Stimulated activated CD8-positive, alpha-beta memory T cell treated with anti-CD3 and anti-CD28 coated beads, Interleukin-2, amount 100 ng/mL, for 1 hour (primary cell): ENCODE measurements around the gene ENTPD1.
"Not testable (repeated sequence)": the region's sequence is repeated elsewhere in the genome, so short reads cannot be mapped to it uniquely, and the experiment has no call there.

Experiments
- DNase-seq, 2 donors: peaks; one replicate each; pipeline ENCODE4 v3.0.0-alpha.2; 2020; ENCODE audit warnings: low read depth in 2 of 2

The ENTPD1 gene

DNA sequence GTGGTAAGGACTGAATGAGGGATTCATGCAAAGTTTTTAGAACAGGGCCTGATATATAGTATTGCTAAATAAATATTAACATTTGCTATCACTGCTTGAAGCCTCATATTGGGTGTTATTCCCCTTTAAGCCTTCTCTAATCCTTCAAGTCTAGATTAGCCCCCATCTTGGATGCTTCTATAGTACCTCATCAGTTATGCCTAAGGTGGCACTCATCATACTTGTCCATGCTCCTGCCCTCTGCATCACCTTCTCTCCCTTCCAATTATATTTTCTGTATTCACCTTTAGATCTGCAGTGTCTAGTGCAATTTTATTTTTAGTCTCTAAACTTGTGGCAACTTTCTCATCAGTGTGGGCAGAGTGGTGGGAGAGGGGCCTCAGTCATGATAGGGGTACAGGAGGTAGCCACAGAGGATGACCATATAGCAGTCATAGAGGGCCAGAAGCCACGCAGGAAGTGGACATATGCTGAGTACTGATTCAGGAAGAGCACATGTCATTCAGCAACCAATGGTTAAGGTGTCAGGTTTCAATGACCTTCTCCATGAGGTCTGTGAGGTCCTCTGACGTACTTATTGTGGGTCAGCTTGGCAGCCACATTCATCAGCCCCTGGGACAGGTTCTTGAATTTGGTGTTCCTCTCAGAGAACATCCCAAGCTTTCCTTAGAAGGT is 2.5 kb downstream of the ENTPD1 start:
- no peak for DNase-seq

DNA sequence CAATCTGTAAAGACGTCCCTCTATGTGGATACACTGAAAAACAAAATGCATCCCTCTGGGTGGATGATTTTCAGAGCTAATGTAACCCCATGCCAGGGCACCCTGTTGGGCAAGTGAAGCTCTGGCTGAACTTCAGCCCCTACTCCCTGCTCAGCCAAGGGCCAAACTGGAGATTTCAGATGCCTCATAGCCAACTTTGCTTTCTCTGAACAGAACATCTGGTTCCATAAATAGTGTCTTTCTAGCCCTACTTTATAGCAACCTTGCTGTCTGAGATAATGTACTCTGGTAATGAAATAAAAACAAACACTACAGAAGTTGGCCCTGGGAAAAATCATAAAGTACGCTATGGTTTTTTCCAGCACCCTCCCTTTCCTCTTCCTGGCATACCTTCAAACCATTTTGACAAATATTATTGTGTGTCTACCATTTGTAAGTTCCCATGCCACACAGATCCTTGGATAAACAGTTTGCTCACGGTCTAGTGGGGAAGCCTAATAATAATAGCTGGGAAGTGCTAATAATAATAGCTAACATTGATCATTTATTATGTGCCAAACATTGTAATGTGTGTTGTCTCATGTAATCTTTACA is 3.4 kb downstream of the ENTPD1 start:
- no peak for DNase-seq

DNA sequence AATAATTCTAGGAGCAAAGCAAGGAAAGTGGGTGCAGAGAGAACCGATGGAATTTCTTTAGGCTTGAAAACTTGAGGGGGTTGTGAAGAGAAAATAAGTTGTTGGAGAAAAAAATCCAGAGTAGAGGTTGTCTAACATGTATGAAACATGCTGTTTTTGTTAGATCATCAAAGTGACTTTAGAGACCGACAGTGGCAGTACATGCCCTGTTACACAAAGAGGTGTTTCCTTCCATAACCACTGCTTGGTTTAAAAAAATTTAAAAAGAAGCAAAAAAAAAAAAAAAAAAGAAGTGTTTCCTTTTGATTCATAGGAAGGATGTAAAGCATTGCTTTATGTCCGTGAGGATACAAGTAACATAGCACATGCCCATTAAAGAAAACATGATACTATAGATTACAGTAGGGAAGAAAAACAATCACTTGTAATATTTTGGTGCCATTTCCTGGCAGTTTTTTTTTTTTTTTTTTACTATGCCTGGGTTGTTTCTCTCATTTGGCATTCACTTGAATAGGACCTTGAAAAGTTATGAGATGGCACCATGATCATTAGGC is 6.1 kb downstream of the ENTPD1 start:
- no peak for DNase-seq

DNA sequence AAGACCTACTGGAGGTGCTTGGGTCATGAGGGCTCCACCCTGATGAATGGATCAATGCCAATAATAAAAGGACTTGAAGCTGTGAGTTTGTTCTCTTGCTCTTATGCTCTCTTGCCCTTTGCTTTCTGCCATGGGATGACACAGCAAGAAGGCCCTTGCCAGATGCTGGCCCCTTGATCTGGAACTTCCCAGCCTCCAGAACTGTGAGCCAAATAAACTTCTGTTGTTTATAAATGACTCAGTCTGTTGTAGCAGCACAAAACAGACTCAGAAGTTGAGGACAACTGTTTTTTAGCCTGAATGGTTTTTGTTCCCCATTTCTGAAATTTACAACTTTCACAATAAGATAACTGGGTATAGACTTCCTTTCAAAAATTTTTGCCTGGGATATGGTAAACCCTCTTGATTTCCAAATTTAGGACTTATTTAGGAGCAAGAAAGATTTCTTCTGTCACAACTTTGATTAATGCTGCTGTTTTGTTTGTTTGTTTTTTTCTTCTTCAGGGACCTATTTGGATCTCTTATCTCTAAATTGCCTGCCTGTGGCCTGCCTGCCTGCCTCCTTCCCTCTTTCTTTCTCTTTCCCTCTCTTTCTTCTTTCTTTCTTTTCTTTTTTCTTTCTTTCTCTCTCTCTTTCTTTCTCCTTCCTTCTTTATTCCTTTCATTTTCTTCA is 12.1 kb downstream of the ENTPD1 start:
- DNase-seq = no peak

DNA sequence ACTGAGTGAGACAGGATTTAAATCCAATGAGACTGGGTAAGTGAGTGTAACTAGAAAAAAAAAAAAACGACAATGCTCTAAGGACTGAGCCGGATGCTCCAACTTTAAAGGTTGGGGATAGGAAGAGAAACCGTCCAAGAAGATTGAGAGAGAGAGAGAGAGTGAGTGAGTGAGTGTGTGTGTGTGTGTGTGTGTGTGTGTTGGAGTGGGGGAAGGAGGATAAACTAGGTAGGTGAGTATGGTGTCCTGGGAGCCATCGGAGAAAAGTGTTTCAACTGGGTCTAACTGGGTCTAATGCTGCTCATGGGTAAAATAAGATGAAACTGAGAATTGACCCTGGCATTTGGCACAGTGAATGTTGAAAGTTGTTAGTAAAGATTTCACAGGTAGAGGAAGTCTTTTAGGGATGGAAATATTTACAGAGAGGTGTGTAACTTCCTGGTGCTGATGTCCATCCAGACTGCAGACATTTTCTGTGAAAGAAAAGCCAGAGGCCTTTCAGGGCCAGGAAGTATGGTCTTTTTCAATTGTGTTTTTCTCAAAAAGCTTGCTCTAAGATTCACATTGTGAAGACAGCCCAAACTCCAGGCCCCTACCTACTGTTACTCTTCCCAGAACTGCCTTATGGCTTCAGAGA is 14.2 kb downstream of the ENTPD1 start:
- DNase-seq = no peak

DNA sequence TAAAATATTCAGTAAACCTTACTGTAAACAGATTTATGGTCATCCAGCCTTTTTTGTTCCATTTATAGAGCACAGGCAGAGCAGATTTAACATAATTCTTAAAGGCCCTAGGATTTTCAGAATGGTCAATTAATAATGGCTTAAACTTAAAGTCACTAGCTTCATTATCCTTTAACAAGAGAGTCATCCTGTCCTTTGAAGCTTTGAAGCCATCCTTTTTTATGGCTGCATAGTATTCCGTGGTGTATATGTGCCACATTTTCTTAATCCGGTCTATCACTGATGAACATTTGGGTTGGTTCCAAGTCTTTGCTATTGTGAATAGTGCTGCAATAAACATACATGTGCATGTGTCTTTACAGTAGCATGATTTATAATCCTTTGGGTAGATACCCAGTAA is 17.5 kb downstream of the ENTPD1 start:
- DNase-seq = not testable (repeated sequence)

DNA sequence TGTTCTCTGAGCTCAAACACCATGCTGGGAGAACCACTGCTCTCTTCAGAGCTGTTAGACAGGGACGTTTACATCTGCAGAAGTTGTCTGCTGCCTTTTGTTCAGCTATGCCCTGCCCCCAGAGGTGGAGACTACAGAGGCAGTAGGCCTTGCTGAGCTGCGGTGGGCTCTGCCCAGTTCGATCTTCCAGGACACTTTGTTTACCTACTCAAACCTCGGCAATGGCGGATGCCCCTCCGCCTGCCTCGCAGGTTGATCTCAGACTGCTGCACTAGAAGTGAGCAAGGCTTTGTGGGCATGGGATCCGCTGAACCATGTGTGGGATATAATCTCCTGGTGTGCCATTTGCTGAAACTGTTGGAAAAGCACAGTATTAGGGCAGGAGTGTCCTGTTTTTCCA is 21.7 kb downstream of the ENTPD1 start:
- not testable (repeated sequence) for DNase-seq

DNA sequence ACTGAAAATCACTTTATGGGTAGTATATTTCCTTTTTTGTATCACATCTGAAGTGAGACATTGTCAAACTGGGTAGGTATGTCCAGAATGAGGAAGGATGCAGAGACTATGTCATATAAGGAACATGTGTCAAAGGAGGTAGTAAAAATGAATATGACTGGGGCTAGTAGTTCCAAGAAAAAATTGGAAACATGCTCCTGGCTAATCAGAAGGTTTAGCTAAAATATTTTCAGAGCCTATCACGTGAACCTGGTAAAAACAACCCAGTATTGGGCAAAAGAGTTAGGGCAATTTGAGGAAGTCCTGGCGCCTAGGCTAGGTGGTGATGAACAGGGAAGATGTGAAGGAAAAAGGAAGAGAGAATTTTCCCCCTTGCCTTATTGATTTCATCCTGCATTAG is 26.4 kb downstream of the ENTPD1 start:
- no peak for DNase-seq

DNA sequence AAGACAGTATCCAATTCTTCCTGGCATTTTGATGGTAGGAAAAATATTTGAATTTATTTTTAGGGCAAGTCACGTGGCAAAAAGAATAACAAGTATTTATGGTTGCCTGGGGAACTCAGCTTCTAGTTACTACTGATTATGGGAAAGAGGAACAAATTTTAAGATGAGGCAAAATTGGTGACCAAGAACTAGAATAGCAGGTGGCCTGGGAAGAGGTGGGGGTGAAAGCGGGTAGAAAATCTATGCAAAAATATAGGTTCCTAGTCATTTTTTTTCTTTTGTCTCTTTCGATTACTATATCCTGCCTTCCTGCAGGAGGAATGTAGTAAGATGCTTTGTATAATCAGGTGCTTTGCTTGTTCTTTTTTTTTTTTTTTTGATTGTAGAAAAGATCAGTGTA is 27.8 kb downstream of the ENTPD1 start:
- no peak for DNase-seq

DNA sequence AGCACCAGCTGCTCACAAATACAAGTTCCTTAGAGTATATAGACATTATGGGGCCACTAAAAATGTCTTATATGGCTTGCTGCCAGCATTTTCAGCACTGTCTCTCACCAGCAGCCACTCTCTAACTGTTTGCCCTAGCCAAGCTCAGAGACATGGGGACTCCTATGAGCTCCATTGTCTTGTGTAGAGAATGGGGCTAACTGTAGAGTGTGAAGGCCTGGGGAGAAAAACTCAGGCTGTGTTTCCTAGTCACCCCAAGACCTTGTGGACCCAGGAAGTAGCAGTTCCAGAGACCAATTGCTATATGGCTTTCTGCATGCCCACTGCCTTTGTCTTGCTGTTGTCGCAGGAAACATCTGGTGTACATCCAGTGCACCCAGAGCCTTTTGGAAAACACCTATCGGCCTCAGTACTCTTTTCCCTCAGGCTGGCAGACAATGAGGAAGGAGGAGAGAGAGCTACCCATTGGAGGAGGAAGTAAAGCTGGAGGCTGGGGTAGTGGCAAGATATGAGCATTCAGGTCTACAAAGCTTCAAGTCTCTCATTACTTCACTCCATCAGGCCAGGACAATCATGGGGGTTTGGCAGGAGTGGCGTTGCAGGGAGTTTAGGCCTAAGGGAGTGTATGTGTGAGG is 28.4 kb downstream of the ENTPD1 start:
- DNase-seq = no peak

DNA sequence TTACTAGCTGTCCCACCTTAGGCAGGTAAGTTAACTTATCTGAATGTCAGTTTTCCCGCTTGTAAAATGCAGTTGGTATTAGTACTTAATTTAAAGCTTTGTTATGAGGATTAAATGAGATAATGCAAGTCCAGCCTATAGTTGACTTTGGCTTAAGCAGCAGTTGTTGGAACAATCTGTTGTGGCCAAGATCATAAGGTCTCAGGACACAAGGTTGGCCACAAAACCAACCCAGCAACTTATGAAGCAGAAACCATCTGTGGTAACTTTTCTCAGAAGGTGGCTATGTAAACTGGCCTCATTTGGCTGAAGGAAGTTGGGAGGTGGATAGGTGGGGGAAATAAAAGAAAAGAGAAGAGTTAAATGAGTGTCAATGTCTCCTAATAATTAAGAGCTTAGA is 29.4 kb downstream of the ENTPD1 start:
- DNase-seq = no peak

DNA sequence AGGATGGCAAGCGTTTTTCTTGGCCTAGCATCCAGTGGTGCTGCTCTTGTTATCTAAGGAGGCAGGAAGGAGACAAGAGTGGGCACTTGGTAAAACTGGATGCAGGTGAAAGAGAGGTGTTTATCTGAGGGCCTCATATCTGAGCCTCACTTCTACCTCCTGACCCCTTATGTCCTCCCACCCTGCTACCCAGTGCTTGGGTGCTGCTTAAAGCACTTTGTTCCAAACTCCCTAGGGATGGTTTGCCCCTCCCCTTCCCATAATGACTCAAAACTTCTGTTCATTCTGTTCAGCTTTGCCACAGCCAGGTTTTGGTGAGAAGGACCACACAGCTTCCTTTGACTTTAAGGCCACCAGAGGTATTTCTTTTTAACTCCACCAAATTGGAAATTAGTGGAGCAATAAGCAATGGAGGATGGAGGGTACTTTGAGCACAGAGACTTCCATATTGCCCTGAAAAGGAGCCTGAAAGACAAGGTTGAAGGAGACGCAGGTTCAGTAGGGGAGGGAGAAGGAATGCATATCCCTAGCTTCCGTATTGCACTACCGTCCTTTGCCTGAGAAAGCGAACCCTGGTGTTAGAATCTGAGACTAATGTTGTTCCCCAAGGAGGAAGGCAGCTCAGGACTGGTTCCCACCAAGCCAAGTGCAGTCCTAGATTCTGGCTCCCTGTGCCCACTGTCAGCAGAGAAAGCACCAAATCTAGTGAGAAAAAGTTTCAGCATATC is 30.1 kb downstream of the ENTPD1 start:
- no peak for DNase-seq

DNA sequence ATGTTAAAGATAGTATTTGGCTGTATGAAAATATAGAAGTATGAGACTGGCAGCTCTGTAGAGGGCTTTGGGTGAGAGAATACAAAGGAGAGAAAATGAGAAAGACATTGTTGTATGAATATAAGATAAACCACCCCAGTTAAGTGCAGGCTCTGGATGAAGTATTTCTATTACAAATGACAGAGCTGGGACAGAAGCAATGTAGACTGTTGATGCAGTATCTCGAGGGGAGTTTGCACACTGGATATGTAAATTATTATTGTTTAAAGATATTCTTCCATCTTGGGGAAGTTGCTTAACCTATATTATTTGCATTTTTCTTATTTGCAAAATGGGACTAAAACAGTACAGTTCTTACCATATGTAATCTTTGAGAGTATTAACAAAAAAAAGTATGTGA is 31.5 kb downstream of the ENTPD1 start:
- no peak for DNase-seq

DNA sequence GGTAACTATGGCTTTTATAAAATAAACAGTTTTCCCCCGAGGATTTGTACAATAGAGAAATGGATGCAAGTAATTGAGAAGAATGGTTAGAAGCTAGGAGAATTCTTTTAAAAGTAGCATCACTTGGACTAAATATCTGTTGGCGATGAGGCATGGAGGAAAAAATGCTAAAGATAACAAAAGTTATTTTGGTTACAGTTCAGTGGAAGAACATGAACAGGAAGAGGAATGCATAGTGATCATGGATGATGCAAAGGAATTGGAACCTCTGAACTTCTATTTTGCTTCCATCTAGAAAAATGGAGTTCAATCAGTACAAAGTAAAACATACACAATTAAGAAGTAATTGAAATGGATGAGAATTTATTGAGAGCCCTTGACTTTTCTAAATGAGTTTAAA is 32.9 kb downstream of the ENTPD1 start:
- no peak for DNase-seq

DNA sequence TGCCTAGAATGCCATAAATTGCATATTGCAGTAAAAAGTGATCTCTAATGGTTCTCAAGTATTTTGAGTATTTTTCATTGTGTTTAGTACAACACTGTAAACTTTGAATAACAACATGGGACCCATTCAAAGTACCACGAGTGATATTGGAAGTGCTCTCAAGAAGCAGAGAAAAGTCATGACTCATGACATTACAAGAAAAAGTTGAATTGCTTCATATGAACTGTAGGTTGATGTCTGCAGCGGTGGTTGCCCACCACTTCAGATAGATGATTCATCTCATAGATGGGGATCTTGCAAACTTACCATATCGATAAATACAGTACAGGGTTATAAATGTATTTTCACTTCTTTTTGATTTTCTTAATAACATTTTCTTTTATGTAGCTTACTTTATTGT is 33.9 kb downstream of the ENTPD1 start:
- DNase-seq = no peak

DNA sequence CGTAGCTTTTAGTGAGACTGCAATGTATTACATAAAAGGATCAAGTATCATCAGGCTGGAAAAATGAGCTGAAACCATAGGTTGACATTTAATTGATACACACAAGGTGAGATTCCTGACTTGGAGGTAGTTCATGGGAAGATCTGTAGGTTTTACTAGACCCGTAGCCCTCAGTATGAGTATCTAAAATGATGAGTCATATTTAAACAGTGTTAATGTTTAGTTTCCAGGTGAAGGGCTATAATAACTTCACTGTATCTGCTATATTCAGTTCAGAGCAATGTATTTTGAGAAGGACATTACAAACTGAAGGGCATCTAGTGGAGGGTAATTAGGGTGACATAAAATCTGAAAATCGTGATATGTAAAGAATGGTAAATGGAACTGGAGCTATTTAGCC is 35.0 kb downstream of the ENTPD1 start:
- no peak for DNase-seq

DNA sequence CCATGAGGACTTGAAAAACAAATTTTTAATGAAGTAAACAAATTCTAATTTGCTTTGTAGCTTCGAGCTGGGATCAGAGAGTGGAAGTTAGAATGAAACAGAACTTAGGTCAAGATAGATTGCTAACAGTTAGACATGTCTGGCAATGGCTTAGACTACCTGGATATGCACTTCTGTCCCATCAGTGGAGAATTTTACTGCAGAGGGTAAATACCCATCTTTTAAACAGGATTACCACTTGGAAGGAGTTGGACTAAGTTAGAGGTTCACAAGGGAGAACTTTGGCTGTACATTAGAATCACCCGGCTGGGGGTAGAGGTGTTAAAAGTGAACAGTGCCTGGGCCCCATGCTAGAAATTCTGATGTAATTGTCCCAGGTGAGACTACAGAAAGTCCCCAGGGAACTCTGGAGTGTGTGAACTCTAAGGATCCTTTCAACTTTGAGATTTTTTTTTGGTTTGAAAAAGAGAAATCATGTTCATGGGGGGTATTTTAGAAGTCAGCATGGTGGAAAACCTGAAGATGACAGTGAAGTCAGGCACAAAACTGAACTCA is 35.5 kb downstream of the ENTPD1 start:
- DNase-seq = no peak

DNA sequence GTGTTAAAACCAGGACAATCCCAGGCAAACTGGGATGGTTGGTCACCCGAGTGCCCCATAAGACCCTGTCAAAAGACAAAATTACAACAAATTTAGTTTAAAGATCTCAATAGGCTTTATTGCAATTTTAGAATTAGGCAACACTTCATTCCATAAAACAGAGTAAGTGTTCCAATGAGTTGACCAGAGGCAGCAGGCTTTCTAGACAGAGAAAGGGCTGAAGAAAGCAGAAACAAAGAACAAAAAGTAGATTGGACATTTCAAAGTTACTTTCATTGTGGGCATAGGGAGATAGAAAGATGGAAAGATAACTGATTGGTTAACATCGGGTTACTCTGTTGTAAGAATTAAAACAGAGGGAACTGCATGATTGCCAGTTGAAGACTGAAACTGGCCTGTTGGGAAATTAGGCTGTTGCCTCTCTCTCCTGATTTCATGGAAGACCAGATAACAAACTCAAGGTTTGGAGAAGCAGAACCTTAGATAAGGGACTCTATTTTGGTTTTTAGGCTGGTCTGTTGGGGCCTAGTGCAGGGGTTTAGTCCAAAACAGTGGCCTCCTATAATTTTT is 36.3 kb downstream of the ENTPD1 start:
- DNase-seq = no peak

DNA sequence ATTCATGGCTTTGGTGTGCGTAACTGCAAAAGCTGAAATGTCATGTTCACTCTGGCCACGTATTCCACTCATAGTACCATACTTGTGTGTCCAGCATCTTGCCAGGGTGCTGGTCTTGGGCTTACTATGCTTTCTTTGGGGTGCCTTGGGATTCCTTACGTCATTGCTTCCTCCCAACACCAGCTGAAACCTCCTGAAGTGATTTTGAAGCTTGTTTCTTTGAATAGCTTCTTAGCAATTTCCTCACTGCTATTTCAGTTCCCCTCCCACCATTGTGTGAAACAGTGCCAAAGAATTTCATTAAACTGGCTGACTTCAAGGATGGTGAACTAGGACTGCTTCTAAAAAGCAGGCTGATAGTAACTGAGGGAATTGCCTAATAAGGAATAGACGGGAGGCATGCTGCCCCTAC is 36.9 kb downstream of the ENTPD1 start:
- DNase-seq = no peak

DNA sequence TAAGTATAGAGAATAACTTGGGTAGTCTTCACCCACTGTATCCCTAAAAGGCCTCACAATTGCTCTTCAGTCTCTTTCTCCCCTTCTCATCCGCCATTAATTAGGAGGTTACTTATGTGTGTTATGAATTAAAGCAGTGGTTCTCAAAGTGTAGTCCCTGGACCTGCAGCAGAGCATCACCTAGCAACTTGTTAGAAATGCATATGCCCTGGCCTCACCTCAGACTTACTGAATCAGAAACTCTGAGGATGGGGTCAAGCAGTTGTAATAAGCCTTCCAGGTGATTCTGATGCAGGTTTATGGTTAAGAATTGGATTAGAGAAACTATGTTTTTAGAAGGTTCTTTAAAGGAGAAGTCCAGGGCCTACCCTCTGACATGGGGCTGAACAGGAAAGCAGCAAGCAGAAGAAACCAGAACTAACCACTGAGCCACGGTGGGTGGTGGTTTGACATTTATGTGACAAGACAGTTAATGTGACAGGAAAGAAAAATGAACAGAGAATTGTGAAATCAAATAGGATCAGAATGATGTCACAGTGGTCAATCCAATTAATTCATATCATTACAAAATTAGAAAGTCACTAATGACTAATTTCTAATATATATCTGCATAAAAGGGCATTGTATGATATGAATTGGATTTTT is 37.6 kb downstream of the ENTPD1 start:
- DNase-seq = no peak
